ENCODE results near the gene ENDOD1.

ENDOD1 gene

DNA sequence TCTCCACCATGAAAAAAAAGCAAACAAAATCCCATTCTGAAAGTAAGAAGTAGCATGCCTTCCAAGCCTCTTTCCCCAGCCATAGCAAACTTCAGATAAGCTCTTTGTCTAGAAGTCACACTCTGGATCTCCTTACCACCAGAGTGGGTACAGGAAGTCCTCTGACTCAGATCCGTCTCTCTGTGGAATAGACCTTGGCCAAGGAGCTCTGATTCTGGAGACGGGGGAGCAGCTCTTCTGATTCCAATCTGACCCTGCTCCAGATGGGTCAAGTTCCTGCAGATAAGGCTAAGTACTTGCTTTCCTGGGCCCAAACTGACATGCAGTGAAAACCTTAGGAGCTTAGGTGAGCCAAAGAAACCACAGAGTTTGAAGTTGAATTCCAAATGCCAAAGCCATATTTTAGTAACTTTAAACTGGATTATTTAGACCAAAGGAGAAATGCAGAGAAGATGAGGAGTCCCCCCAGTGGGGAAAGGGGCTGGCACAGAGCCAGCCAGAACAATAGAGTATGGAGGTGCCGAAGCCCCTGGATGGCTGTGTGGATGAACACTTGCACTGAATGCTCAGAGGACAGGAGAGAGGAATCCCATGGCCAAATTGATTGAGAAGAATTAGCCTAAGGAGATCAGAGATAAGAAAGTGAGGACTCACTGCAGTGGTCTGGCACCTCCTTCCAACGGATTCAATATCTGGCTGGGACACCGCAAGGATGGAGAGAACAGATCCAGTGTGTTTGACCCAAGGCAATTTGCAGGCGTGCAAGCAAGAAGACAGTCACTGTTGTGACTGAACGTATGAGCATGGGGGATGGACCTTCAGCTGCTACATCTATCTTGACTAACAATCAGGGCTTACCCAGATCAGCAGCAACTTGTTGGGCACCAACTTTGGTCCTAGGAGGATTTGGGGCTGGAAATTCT lies 54.9 kb downstream of the ENDOD1 start:
- no peak for DNase-seq (ENCODE audit: low read depth in 2 of 2)

GRCh38 chr11:95145430-95146060 lies 55.9 kb downstream of the ENDOD1 start:
- DNase-seq (ENCODE audit: low read depth in 2 of 2): no peak

- DNase-seq (ENCODE audit: low read depth in 2 of 2): no peak
Measured at GRCh38 chr11:95147364-95147905, 57.8 kb downstream of the ENDOD1 start.

GRCh38 chr11:95148406-95148805 lies 58.8 kb downstream of the ENDOD1 start:
- no peak for DNase-seq (ENCODE audit: low read depth in 2 of 2)

DNA sequence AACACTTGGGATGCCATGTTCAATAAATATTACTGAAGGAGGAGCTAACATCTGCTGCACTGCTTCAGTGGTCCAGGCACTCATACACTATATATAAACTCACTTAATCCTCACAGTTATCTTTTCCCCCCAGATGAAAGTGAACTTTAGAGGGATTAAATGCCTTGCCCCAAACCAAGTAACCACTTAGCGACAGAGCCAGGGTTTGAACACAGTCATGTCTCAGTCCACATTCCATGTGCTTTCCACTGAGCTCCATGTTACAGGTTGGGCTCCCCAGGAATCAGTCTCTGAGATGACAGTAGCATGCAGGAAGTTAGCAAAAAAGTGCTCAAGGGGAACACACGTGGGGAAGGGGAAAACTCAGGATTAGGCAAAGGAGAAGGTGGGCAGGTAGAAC lies 59.3 kb downstream of the ENDOD1 start:
- no peak for DNase-seq (ENCODE audit: low read depth in 2 of 2)

DNA sequence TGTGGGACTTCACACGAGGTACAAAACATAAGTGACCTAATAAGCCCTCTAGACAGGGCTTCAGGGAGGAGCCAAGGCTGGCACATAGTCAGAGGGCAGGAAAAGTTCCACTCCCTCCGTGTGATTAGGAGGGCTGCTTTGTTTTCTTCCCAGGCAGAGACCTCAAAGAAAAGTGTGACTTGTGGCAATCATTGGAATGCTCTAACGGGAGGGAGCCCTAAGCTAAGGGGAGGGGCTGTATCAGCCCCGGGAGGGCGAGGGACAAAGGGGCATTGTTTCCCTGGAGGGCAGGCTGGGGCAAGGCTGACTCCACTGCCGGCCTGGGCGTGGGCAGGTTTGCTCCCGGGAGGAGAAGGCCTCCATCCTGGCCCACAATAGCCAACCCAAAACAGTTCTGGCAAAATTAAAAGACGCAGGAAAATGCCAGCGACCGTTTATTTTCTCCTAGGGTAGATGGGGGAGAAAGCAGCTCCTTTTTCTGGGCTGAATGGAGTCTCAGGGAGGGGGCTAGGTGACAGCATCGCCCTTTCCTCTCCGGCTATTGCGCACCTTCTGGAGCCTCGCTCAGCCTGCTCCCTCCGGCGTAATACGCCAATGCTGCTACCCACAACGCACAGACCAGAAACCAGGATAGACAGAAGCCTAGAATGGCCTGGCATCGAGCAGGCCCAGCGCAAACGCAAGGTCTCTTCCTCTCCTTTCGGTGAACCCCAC lies 60.2 kb downstream of the ENDOD1 start:
- DNase-seq (ENCODE audit: low read depth in 2 of 2): no peak

- DNase-seq (ENCODE audit: low read depth in 2 of 2): peak; percentile 87 to 88
Measured at GRCh38 chr11:95150956-95151684, 61.5 kb downstream of the ENDOD1 start.

- DNase-seq (ENCODE audit: low read depth in 2 of 2): no peak
Measured at GRCh38 chr11:95152876-95153856, 63.5 kb downstream of the ENDOD1 start.

- DNase-seq (ENCODE audit: low read depth in 2 of 2): no peak
Measured at GRCh38 chr11:95153857-95154246, 64.2 kb downstream of the ENDOD1 start.

DNA sequence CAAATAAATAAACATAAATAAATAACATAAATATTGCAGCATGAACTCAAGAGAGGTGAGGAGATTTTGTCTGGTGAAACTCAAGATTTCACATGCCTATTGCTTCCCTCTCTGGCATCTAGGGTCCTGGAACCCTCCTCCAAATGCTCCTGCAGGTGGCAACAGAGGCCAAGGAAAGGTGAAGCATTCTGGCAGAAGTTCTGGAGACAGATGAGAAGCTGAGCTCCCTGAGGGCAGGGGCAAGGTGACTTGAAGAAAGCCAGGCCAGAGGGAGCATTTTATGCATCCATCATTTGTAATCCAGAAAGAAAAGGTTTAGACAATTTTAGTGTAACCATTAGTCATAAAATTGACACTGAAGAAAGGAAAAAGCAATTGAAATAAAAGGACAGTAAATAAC lies 64.9 kb downstream of the ENDOD1 start:
- peak; percentile 35 to 46 for DNase-seq (ENCODE audit: low read depth in 2 of 2)

GRCh38 chr11:95155385-95155784 lies 65.7 kb downstream of the ENDOD1 start:
- DNase-seq (ENCODE audit: low read depth in 2 of 2): no peak

DNA sequence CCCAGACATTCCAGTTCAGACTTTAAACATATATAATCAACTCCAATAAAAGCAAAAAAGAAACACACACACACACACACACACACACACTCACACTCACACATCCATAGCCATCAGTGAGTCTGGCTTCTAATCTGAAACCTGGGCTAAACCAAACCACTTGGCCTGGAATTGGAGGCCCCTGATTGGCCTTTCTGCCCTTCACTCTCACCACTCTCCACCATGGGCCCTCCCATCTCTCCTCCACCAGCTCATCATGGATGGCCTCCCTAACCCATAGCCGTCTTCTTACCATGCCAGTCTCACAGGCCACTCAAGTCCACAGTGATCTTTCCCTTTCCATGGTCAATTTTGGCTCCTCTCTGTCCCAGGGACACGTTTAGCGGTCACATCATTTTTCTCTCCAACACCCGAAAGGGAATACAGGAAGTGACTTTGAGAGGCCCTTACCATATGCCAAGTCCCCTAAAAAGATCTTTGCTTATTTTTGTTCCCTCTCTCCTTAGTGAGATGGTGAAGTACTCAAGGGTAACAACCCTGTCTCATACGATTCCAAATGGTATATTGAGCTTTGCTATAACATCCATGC lies 66.6 kb downstream of the ENDOD1 start:
- DNase-seq (ENCODE audit: low read depth in 2 of 2): no peak

- DNase-seq (ENCODE audit: low read depth in 2 of 2): no peak
Measured at GRCh38 chr11:95156916-95157541, 67.4 kb downstream of the ENDOD1 start.

DNA sequence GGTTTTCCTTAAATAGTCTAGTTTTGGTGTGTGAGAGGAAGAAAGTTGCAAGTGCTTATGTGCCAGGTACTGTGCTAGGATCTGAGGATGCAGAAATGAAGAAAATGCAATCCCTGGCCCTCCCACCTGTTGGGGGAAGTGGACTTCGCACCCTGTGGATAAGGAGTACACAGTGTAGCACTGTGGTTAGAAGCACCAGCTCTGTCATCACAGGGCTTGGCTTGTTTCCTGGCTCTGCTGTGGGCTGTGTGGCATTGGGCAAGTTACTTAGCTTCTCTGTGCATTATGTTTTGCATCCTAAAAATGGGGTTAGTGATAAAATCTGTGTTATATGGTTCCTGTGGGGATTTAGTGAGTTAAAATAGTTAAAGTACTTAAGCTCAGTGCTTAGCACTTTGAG lies 68.2 kb downstream of the ENDOD1 start:
- DNase-seq (ENCODE audit: low read depth in 2 of 2): no peak

GRCh38 chr11:95161248-95161647 lies 71.6 kb downstream of the ENDOD1 start:
- DNase-seq (ENCODE audit: low read depth in 2 of 2): no peak

DNA sequence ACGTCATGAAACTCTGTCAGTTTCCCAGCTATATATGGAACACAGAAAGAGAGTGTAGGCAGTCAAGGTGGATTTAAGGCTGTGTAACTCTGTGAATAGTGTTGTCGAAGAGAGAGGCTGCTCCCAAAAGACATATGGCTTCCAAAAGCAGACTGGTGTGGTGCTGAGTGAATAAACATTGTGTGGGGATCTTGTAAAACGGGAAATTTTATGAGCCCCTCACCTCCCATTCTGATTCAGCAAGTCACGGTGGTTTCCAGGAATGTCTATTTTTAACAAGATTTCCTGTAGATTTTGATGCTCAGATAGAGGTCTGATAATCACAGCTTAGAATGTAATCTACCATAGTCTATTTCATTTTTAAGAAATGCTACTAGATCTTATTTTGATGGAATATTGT lies 73.5 kb downstream of the ENDOD1 start:
- no peak for DNase-seq (ENCODE audit: low read depth in 2 of 2)

GRCh38 chr11:95165638-95166037 lies 76.0 kb downstream of the ENDOD1 start:
- no peak for DNase-seq (ENCODE audit: low read depth in 2 of 2)

GRCh38 chr11:95166781-95167180 lies 77.1 kb downstream of the ENDOD1 start:
- DNase-seq (ENCODE audit: low read depth in 2 of 2): no peak

GRCh38 chr11:95170294-95170693 lies 80.6 kb downstream of the ENDOD1 start:
- no peak for DNase-seq (ENCODE audit: low read depth in 2 of 2)

All from stimulated activated CD4-positive, alpha-beta T cell treated with anti-CD3 and anti-CD28 coated beads, Interleukin-15, amount 100 ng/mL, for 48 hours (primary cell).